SJSA1 (cell line): ENCODE data around the gene EVC2. TPM values are rescaled to one million over a fixed set of nuclear protein-coding genes. Genes with fewer than 3 reads are reported as not detected.

ENCODE experiments used
- DNase-seq, 2 experiments: peaks; one replicate each; pipeline ENCODE4 v3.0.0-alpha.2; 2015 to 2020; ENCODE audit warnings: low spot score in 2 of 2, low read depth in 1 of 2
- H3K27ac ChIP-seq: fragments of 250-450 bp; sonication (Bioruptor Pico); 2 replicates; pipeline ENCODE4 v1.5.1; 2020; ENCODE audit warnings: mild to moderate bottlenecking, moderate library complexity
- H3K27me3 ChIP-seq: fragments of 250-450 bp; sonication (Bioruptor Pico); replicated peaks from 2 replicates; pipeline ENCODE4 v1.5.1; 2020; ENCODE audit warnings: mild to moderate bottlenecking, moderate library complexity
- H3K36me3 ChIP-seq: fragments of 250-450 bp; sonication (Bioruptor Pico); 2 replicates; pipeline ENCODE4 v1.5.1; 2020; ENCODE audit warnings: mild to moderate bottlenecking
- H3K4me1 ChIP-seq: fragments of 250-450 bp; sonication (Bioruptor Pico); replicated peaks from 2 replicates; pipeline ENCODE4 v1.6.1; 2021; ENCODE audit warnings: mild to moderate bottlenecking
- H3K4me3 ChIP-seq: fragments of 250-450 bp; sonication (Bioruptor Pico); 2 replicates; pipeline ENCODE4 v1.5.1; 2020; ENCODE audit warnings: mild to moderate bottlenecking
- H3K9me3 ChIP-seq: fragments of 250-450 bp; sonication (Bioruptor Pico); replicated peaks from 2 replicates; pipeline ENCODE4 v1.5.1; 2020; ENCODE audit warnings: mild to moderate bottlenecking
- total RNA-seq: library from RNA; depleted of rRNA; stranded (reverse); fragments of >200 nt; shearing (Covaris generic); gene quantifications from 2 replicates; pipeline ENCODE4 v1.2.3, GENCODE V29; 2014

Gene EVC2
- total RNA-seq, 1 experiment from 2014 or later, result 2.7 TPM

GRCh38 chr4:5703831-5704230, 4.5 kb downstream of the EVC2 start:
- no peak for DNase-seq
- Histone ChIP-seq H3K27me3 (no peaks in the 10 kb centered on the region), H3K9me3 (no peaks in the 10 kb centered on the region), H3K36me3 (no peaks in the 10 kb centered on the region), H3K4me3 (no peak overlapping the region), H3K4me1 (peaks cover 10% of the 10 kb centered on the region; the same call in 1 of the 2 replicates), H3K27ac (no peak overlapping the region)

- no peaks in the 10 kb centered on the region for H3K9me3 ChIP-seq
- no peaks in the 10 kb centered on the region for H3K27me3 ChIP-seq
- H3K27ac ChIP-seq, result no peak overlapping the region
- H3K36me3 ChIP-seq, result no peaks in the 10 kb centered on the region
- H3K4me1 ChIP-seq, result no peaks in the 10 kb centered on the region
- DNase-seq, result no peak
- H3K4me3 ChIP-seq, result no peak overlapping the region
These were observed 6.4 kb downstream of the EVC2 start for GRCh38 chr4:5701971-5702370.

- Histone ChIP-seq H3K9me3 (no peaks in the 10 kb centered on the region), H3K4me3 (no peak overlapping the region), H3K27me3 (no peaks in the 10 kb centered on the region), H3K27ac (no peak overlapping the region), H3K36me3 (no peaks in the 10 kb centered on the region), H3K4me1 (no peaks in the 10 kb centered on the region)
- DNase-seq, result no peak
These were observed 7.9 kb downstream of the EVC2 start for GRCh38 chr4:5700459-5700858.

GRCh38 chr4:5696341-5696740, 12.0 kb downstream of the EVC2 start:
- H3K27me3 ChIP-seq, result no peaks in the 10 kb centered on the region
- no peak overlapping the region for H3K4me3 ChIP-seq
- no peaks in the 10 kb centered on the region for H3K4me1 ChIP-seq
- no peak for DNase-seq
- no peaks in the 10 kb centered on the region for H3K36me3 ChIP-seq
- no peaks in the 10 kb centered on the region for H3K9me3 ChIP-seq
- H3K27ac ChIP-seq, result no peak overlapping the region

GRCh38 chr4:5693871-5694270, 14.5 kb downstream of the EVC2 start:
- H3K4me1 ChIP-seq, result no peaks in the 10 kb centered on the region
- no peak overlapping the region for H3K27ac ChIP-seq
- no peaks in the 10 kb centered on the region for H3K36me3 ChIP-seq
- H3K4me3 ChIP-seq, result no peak overlapping the region
- H3K9me3 ChIP-seq, result no peaks in the 10 kb centered on the region
- H3K27me3 ChIP-seq, result no peaks in the 10 kb centered on the region
- DNase-seq, result no peak

GRCh38 chr4:5691491-5692132, 16.7 kb downstream of the EVC2 start:
- no peak overlapping the region for H3K4me3 ChIP-seq
- no peaks in the 10 kb centered on the region for H3K4me1 ChIP-seq
- H3K27me3 ChIP-seq, result no peaks in the 10 kb centered on the region
- no peaks in the 10 kb centered on the region for H3K36me3 ChIP-seq
- no peak overlapping the region for H3K27ac ChIP-seq
- DNase-seq, result no peak
- H3K9me3 ChIP-seq, result no peaks in the 10 kb centered on the region

- no peak for DNase-seq
- H3K4me1 ChIP-seq, result no peaks in the 10 kb centered on the region
- H3K9me3 ChIP-seq, result no peaks in the 10 kb centered on the region
- H3K27ac ChIP-seq, result no peak overlapping the region
- 0 out of 2 replicates have a peak, but pooled peaks cover 4% of the 10 kb centered on the region for H3K36me3 ChIP-seq
- no peaks in the 10 kb centered on the region for H3K27me3 ChIP-seq
- H3K4me3 ChIP-seq, result no peak overlapping the region
These were observed 19.3 kb downstream of the EVC2 start for GRCh38 chr4:5689065-5689464.

GRCh38 chr4:5686338-5686737, 22.0 kb downstream of the EVC2 start:
- no peaks in the 10 kb centered on the region for H3K27me3 ChIP-seq
- DNase-seq, result no peak
- H3K27ac ChIP-seq, result no peak overlapping the region
- H3K36me3 ChIP-seq, result 0 out of 2 replicates have a peak, but pooled peaks cover 4% of the 10 kb centered on the region
- H3K4me3 ChIP-seq, result no peak overlapping the region
- H3K4me1 ChIP-seq, result peaks cover 4% of the 10 kb centered on the region; the same call in 1 of the 2 replicates
- H3K9me3 ChIP-seq, result no peaks in the 10 kb centered on the region

- H3K4me1 ChIP-seq, result peaks cover 4% of the 10 kb centered on the region; the same call in 1 of the 2 replicates
- H3K36me3 ChIP-seq, result 0 out of 2 replicates have a peak, but pooled peaks cover 4% of the 10 kb centered on the region
- no peaks in the 10 kb centered on the region for H3K9me3 ChIP-seq
- H3K27ac ChIP-seq, result no peak overlapping the region
- no peaks in the 10 kb centered on the region for H3K27me3 ChIP-seq
- no peak overlapping the region for H3K4me3 ChIP-seq
- DNase-seq, result no peak
These were observed 23.1 kb downstream of the EVC2 start for GRCh38 chr4:5685296-5685695.

GRCh38 chr4:5683566-5683965, 24.8 kb downstream of the EVC2 start:
- Histone ChIP-seq H3K4me1 (peaks cover 4% of the 10 kb centered on the region; the same call in 1 of the 2 replicates), H3K36me3 (0 out of 2 replicates have a peak, but pooled peaks cover 4% of the 10 kb centered on the region), H3K27ac (no peak overlapping the region), H3K27me3 (no peaks in the 10 kb centered on the region), H3K4me3 (no peak overlapping the region), H3K9me3 (no peaks in the 10 kb centered on the region)
- DNase-seq, result peak; percentile 17 to 45

GRCh38 chr4:5678977-5679376, 29.4 kb downstream of the EVC2 start:
- peaks cover 4% of the 10 kb centered on the region; the same call in 1 of the 2 replicates for H3K4me1 ChIP-seq
- no peaks in the 10 kb centered on the region for H3K27me3 ChIP-seq
- no peaks in the 10 kb centered on the region for H3K36me3 ChIP-seq
- no peak overlapping the region for H3K4me3 ChIP-seq
- H3K27ac ChIP-seq, result no peak overlapping the region
- DNase-seq, result no peak
- H3K9me3 ChIP-seq, result no peaks in the 10 kb centered on the region

GRCh38 chr4:5676763-5677162, 31.6 kb downstream of the EVC2 start:
- DNase-seq, result no peak
- Histone ChIP-seq H3K4me3 (no peak overlapping the region), H3K9me3 (no peaks in the 10 kb centered on the region), H3K27me3 (no peaks in the 10 kb centered on the region), H3K27ac (no peak overlapping the region), H3K4me1 (no peaks in the 10 kb centered on the region), H3K36me3 (no peaks in the 10 kb centered on the region)

GRCh38 chr4:5666741-5667140, 41.6 kb downstream of the EVC2 start:
- no peaks in the 10 kb centered on the region for H3K36me3 ChIP-seq
- DNase-seq, result no peak
- H3K4me3 ChIP-seq, result no peak overlapping the region
- no peaks in the 10 kb centered on the region for H3K4me1 ChIP-seq
- H3K27me3 ChIP-seq, result no peaks in the 10 kb centered on the region
- no peak overlapping the region for H3K27ac ChIP-seq
- H3K9me3 ChIP-seq, result no peaks in the 10 kb centered on the region

- Histone ChIP-seq H3K27me3 (no peaks in the 10 kb centered on the region), H3K4me3 (no peak overlapping the region), H3K36me3 (no peaks in the 10 kb centered on the region), H3K4me1 (no peaks in the 10 kb centered on the region), H3K9me3 (no peaks in the 10 kb centered on the region), H3K27ac (no peak overlapping the region)
- no peak for DNase-seq
These were observed 43.6 kb downstream of the EVC2 start for GRCh38 chr4:5664778-5665177.

GRCh38 chr4:5662555-5662954, 45.8 kb downstream of the EVC2 start:
- DNase-seq, result no peak
- Histone ChIP-seq H3K27ac (no peak overlapping the region), H3K9me3 (no peaks in the 10 kb centered on the region), H3K4me1 (no peaks in the 10 kb centered on the region), H3K27me3 (no peaks in the 10 kb centered on the region), H3K4me3 (no peak overlapping the region), H3K36me3 (no peaks in the 10 kb centered on the region)
